Measurements from ENCODE around the gene NFATC2IP. TPM values are rescaled to one million over a fixed set of nuclear protein-coding genes. Genes with fewer than 3 reads are reported as not detected.

NFATC2IP gene
- polyA plus RNA-seq, 2 of the 4 experiments (the other 2 are of a cell fraction), result 29.7 to 32.2 TPM

GRCh38 chr16:28904828-28905227, 45.9 kb upstream of the NFATC2IP start:
- POLR2A ChIA-PET, result no interaction called here
- TF ChIP-seq HOXB13 (CRISPR knock-in tag; IDR thresholded peaks at IDR 0.05; ENCODE audit: low read depth) (no peak), HEYL (CRISPR knock-in tag; IDR thresholded peaks at IDR 0.05) (no peak), MAZ (IDR thresholded peaks at IDR 0.05; ENCODE audit: borderline replicate concordance, low read depth, low read length) (no peak)
- DNase-seq (ENCODE audit: low read depth in 1 of 2, low spot score in 1 of 2) (no peak), FAIRE-seq (no peak), ATAC-seq (no peak)
- no peak overlapping the region for H3K4me3 ChIP-seq
- no peak overlapping the region for H3K27ac ChIP-seq
- H3K4me1 ChIP-seq, result no peaks in the 10 kb centered on the region
- H3K4me2 ChIP-seq, result no peak overlapping the region
- 89% methylated on average over 11 of the region's 16 CpGs for WGBS (ENCODE audit: missing lambda C conversion rate)
- H3K9me3 ChIP-seq, result no peaks in the 10 kb centered on the region
- CTCF ChIA-PET, result interaction anchor here (1.3 to 1.7 kb wide), 2 partner anchors 29 to 41 kb away, joined by 4 read pairs; no protein-coding TSS in a partner anchor

DNA sequence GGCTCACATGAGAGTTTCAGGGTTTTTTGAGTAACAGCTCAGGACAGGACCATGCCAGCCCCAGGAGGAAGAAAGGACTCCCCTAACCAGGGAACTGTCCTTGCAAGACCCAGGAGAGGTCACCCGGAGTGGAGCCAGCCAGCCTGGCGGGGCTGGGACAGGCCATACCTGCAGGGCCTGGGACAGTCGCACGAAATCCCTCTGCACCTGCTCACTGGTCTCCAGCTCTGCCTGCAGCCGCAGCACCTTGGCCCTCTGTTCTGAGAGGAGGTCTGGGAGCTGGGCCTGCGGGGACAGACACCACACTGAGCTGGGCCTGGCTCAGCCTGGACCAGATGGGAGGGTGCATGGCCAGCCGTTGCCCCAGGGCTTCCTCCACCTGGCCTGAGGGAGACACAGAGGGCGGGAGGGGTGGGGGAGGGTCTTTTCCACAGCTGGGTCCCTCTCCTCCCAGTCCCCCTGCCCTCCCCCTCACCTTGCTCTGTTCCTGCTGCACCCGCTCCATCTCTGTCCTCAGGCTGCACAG, 45.4 kb upstream of the NFATC2IP start:
- Histone ChIP-seq H3K4me1 (peaks cover 2% of the 10 kb centered on the region; the same call in 1 of the 3 replicates), H3K9me3 (no peaks in the 10 kb centered on the region), H3K27ac (no peak overlapping the region), H3K4me2 (no peak overlapping the region), H3K4me3 (no peak overlapping the region)
- TF ChIP-seq HOXB5 (CRISPR knock-in tag; IDR thresholded peaks at IDR 0.05) (no peak), HEYL (CRISPR knock-in tag; IDR thresholded peaks at IDR 0.05) (no peak), BHLHE40 (IDR thresholded peaks at IDR 0.05; ENCODE audit: low read depth, low read length) (no peak), RCOR1 (IDR thresholded peaks at IDR 0.05; ENCODE audit: low read depth, low read length) (no peak), ZNF302 (CRISPR knock-in tag; IDR thresholded peaks at IDR 0.05) (no peak), CBX2 (IDR thresholded peaks at IDR 0.05; ENCODE audit: borderline replicate concordance, low read depth) (no peak), EP300 (IDR thresholded peaks at IDR 0.05) (no peak), FOXS1 (CRISPR knock-in tag; IDR thresholded peaks at IDR 0.05) (no peak), MAZ (IDR thresholded peaks at IDR 0.05; ENCODE audit: borderline replicate concordance, low read depth, low read length) (no peak), KDM1A (IDR thresholded peaks at IDR 0.05; ENCODE audit: low read depth) (no peak)
- TF ChIP-seq, protein P1, sequence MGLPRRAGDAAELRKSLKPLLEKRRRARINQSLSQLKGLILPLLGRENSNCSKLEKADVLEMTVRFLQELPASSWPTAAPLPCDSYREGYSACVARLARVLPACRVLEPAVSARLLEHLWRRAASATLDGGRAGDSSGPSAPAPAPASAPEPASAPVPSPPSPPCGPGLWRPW (IDR thresholded peaks at IDR 0.05), result no peak
- TF ChIP-seq, protein P2, sequence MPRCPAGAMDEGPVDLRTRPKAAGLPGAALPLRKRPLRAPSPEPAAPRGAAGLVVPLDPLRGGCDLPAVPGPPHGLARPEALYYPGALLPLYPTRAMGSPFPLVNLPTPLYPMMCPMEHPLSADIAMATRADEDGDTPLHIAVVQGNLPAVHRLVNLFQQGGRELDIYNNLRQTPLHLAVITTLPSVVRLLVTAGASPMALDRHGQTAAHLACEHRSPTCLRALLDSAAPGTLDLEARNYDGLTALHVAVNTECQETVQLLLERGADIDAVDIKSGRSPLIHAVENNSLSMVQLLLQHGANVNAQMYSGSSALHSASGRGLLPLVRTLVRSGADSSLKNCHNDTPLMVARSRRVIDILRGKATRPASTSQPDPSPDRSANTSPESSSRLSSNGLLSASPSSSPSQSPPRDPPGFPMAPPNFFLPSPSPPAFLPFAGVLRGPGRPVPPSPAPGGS (IDR thresholded peaks at IDR 0.05), result no peak
- CTCF ChIA-PET, result interaction anchor here (0.8 to 2.2 kb wide), 3 partner anchors 15 to 40 kb away, joined by 3 to 7 read pairs (median 4); no protein-coding TSS in a partner anchor
- POLR2A ChIA-PET, result no interaction called here
- no peak for FAIRE-seq
- WGBS (ENCODE audit: missing lambda C conversion rate), result 89% methylated on average over 3 of the region's 9 CpGs
- peak in 1 of 2 experiments; percentile 13; a peak in 2 of 6 replicates for ATAC-seq
- DNase-seq (ENCODE audit: low read depth in 1 of 2, low spot score in 1 of 2), result no peak

DNA sequence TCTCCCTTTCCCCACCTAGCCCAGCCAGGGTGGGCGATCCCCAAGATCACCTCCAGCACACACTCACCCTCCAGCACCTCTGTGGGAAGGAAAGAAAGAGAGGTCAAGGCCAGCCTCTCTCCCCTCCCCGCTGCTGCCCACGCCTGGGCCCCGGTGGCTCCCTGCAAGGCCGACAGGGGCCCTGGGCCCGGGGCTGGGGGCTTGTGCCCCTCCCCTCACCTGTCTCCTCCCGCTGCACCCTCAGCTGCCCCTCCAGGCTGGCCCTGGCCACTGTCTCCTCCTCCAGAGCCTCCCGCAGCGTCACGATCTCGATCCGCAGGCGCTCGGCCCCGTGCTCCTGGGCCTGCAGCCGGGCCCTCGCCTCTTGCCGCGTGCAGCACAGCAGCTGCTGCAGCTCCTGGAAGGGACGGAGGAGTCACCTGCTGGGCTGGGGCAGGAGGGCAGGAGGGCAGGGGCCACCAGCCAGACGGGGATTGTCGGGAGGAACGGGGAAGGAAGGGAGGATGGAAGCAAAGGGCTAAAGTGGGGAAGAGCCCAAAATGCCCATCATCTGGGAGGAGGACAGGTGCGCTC, 44.9 kb upstream of the NFATC2IP start:
- DNase-seq (ENCODE audit: low read depth in 1 of 2, low spot score in 1 of 2), result no peak
- Histone ChIP-seq H3K27ac (no peak overlapping the region), H3K4me1 (peaks cover 8% of the 10 kb centered on the region; the same call in 1 of the 3 replicates), H3K4me3 (no peak overlapping the region), H3K4me2 (no peak overlapping the region), H3K9me3 (no peaks in the 10 kb centered on the region)
- CTCF ChIA-PET, result interaction anchor here (0.8 to 6.8 kb wide), 3 partner anchors 15 to 40 kb away, joined by 3 to 41 read pairs (median 7); no protein-coding TSS in a partner anchor
- FAIRE-seq, result no peak
- no peak for TF ChIP-seq KDM5A (IDR thresholded peaks at IDR 0.05)
- TF ChIP-seq ZNF302 (CRISPR knock-in tag; IDR thresholded peaks at IDR 0.05), result no peak
- TF ChIP-seq ELK1 (IDR thresholded peaks at IDR 0.05; ENCODE audit: low read depth, low read length), result no peak
- no peak for TF ChIP-seq CEBPB (IDR thresholded peaks at IDR 0.05)
- TF ChIP-seq GATA3 (IDR thresholded peaks at IDR 0.05; ENCODE audit: borderline replicate concordance), result no peak
- 92% methylated on average over 21 of the region's 24 CpGs for WGBS (ENCODE audit: missing lambda C conversion rate)
- no peak for ATAC-seq
- POLR2A ChIA-PET, result no interaction called here

All from A549 (cell line).